Measurements from ENCODE around the gene ANGPTL4. TPM values are rescaled to one million over a fixed set of nuclear protein-coding genes. Genes with fewer than 3 reads are reported as not detected.

Gene ANGPTL4, protein sequence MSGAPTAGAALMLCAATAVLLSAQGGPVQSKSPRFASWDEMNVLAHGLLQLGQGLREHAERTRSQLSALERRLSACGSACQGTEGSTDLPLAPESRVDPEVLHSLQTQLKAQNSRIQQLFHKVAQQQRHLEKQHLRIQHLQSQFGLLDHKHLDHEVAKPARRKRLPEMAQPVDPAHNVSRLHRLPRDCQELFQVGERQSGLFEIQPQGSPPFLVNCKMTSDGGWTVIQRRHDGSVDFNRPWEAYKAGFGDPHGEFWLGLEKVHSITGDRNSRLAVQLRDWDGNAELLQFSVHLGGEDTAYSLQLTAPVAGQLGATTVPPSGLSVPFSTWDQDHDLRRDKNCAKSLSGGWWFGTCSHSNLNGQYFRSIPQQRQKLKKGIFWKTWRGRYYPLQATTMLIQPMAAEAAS
- total RNA-seq, result 20.5 and 21.7 TPM in 2 replicates

DNA sequence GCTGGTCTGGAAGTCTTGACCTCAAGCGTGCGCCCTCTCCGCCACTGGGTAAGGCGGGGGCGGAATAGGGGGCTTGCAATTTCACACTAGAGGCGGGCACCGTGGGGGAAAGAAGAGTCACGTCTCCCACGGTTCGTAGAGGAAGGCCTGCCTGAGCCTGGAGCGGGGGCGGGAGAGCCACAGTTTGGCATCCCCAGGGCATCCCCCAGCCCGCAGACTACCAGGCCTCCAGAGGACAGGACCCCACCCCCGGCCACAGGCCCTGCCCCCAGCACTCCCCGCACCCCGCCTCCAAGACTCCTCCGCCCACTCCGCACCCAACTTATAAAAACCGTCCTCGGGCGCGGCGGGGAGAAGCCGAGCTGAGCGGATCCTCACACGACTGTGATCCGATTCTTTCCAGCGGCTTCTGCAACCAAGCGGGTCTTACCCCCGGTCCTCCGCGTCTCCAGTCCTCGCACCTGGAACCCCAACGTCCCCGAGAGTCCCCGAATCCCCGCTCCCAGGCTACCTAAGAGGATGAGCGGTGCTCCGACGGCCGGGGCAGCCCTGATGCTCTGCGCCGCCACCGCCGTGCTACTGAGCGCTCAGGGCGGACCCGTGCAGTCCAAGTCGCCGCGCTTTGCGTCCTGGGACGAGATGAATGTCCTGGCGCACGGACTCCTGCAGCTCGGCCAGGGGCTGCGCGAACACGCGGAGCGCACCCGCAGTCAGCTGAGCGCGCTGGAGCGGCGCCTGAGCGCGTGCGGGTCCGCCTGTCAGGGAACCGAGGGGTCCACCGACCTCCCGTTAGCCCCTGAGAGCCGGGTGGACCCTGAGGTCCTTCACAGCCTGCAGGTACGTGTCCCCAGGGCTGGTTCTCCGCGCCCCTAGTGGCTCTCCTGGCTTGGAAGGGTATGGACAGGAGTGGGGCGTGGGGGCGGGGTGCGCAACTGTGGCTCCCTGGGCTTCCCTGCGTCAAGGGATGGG is at the start of gene ANGPTL4:
TSS of gene ANGPTL4 (plus strand) at position 353 of the 969 bp plus-strand sequence. CDS start at position 520, 167 bp downstream.

DNA sequence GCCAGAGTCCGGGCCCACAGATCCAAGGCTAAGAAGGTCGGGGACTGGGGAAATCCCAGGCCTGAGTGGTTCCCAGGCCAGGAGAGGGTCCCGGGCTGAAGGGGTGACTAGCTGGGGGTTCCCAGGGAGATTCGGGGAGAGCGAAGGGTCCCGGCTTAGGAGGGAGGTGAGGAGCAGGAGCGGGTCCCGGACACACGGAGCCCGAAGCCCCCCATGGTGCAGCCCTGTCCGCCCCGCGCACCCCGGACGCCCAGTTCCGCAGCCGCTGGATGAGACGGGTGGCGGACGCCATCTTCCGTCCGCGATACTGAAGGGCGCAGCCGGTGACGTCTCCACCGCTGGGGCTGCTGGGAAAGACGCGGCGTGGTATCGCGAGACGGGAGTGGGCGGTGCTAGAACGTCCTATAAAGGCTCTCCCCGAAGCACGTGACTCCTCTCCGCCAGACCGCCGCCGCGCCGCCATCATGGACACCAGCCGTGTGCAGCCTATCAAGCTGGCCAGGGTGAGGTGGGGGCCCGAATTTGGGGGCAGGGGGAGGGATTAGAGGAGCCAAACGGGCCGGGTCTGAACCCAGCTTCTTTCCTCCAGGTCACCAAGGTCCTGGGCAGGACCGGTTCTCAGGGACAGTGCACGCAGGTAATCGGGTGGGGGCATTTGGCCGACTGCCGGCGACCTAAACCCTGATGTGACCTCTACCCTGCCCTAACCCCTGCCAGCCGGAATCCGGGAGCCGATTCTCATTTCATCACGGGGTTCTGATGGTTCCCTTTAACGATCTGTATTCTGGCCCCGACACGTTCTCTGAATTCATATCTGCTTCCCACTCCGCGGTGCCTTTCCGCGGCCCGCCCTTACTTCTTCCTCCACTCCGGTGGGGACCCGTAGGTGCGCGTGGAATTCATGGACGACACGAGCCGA is 42.6 kb upstream of the ANGPTL4 start, which contains the start of the genes NDUFA7 and RPS28:
TSS of gene NDUFA7 (minus strand) at position 309 of the 919 bp plus-strand sequence. CDS start at position 292, 17 bp downstream.
TSS of gene RPS28 (plus strand) at position 430 of the 919 bp plus-strand sequence. CDS start at position 465, 35 bp downstream.

DNA sequence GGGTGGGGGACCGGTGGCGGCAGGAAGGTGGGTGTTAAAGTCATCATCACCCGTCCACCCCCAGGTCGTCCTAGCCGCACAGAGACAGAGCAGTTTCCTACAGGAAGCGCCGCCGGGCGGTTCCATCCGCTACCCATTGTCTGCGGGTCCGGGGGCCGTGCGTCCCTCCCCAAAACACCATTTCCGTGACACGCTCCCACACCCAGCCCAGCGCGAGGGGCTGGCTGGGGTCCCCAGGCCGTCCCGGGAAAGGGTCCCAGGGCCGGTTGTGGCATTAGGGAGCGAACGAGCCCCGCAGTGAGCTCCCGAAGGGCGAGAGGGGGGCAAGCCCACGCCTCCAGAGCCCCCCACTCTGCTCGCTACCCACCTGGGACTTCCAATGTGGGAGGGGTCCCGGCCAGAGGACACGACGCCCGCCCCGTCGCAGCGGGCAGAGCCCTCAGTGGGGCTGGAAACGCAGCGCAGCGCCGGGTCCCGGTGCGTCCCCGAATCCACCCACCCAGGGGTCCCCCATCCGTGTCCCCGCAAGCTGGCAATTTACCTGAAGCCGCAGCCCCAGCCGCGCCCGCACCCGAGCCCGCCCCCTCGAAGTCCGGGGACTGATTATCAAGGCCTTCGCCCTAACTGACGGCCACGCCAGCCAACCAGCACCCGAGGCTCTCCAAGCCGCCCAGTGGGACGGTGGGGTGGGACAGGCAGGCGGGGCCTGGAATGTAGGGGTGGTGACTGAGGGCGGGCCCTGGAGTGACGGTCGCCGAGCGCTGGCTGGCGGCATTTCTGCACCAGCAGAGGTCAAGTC is 21.1 kb upstream of the ANGPTL4 start, which contains the start of gene KANK3:
TSS of gene KANK3 (minus strand) at position 579 of the 799 bp plus-strand sequence. CDS start 5,434 bp downstream, outside the sequence.

DNA sequence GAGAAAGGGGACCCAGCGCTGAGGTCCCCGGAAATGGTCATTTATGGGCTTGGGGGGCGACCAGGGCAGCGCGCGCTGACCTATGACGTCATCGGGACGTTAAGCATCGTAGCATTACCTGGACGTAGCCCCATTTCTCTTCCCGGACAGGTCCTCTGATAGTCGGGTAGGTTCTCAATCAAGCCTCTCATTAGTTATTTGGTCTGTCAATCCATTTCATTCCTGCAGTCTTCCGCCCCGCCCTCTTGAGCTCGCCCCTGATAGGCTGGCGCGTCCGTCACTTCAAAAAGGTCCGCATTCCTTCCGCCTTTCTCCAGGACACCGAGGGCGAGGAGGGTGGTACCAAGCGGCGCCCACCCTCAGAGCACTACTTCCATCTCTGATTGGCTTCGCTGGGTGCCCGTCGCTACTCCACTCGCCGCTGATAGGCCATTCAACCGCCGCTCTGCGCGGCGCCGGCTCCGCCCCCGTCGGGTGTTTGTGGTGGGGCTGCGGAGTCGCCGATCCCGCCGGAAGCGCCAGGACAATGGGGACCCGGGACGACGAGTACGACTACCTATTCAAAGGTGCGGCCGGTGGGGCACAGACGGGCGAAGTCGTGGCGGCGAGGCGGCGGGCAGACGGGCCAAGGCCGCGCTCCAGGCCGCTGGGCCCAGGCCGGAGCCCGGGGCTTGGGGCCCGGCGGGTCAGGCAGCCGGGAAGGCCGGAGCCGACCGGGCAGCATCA is 26.1 kb downstream of the ANGPTL4 start, which contains the start of gene RAB11B:
TSS of gene RAB11B (plus strand) at position 470 of the 726 bp plus-strand sequence. CDS start at position 527, 57 bp downstream.

DNA sequence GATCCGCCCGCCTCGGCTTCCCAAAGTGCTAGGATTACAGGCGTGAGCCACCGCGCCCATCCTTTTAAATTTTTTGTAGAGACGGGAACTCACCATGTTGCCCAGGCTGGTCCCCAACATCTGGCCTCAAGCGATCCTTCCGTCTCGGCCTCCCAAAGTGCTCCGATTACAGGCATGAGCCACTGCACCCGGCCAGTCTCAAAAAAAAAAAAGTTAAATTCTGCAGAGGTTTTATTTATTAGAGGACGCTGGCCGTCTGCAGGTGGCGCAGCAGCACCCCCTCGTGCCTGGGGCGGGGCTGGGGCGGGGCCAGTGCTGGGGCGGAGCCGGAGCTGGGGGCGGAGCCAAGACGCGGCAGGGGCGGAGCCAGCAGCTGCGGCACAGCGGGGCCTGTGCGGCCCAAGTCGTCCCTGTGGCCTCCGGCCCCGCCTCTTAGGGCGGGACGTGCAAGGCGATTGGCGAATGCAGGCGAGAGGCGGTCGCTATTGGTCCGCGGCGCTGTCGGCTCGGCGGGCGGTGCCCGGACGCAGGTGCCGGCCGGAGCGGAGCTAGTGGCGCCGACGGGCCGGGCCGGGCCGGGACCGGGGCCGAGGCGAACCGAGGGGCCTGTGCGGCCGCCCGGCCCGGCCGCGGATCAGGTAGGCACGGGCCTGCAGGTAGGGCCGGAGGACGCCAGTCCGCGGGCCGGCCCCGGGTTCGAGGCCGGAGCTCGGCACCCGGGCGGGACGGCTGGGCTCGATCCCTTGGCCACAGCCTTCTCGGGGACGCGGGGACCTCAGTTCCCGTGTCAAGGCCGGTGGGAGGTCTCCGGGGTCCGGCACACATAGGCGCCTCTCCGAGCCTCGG is 49.1 kb downstream of the ANGPTL4 start, which contains the start of gene MARCHF2:
TSS of gene MARCHF2 (plus strand) at position 523 of the 846 bp plus-strand sequence. CDS start 8,536 bp downstream, outside the sequence.

Small RNA genes within 50 kb of the gene (small RNA-seq; reads per million reads assigned to genes)
- gene MIR4999, result not detected

Other genes with a start within 250 kb of the ANGPTL4 start
- not detected in 2 replicates for gene FBN3, start 214.6 kb upstream of the ANGPTL4 start, total RNA-seq
- 15.6 and 29.8 TPM in 2 replicates for gene CERS4, start 154.8 kb upstream of the ANGPTL4 start, total RNA-seq
- gene CD320, start 55.8 kb upstream of the ANGPTL4 start, total RNA-seq, result 36.4 and 47.8 TPM in 2 replicates
- 16.9 and 29.3 TPM in 2 replicates for gene NDUFA7, start 42.8 kb upstream of the ANGPTL4 start, total RNA-seq
- 122 and 242 TPM in 2 replicates for gene RPS28, start 42.7 kb upstream of the ANGPTL4 start, total RNA-seq
- gene KANK3, start 20.9 kb upstream of the ANGPTL4 start, total RNA-seq, result under 0.01 and 0.20 TPM in 2 replicates
- gene RAB11B, start 26.2 kb downstream of the ANGPTL4 start, total RNA-seq, result 31.3 and 32.3 TPM in 2 replicates
- 35.4 and 36.4 TPM in 2 replicates for gene MARCHF2, start 49.1 kb downstream of the ANGPTL4 start, total RNA-seq
- gene HNRNPM, start 80.8 kb downstream of the ANGPTL4 start, total RNA-seq, result 36.4 and 56.5 TPM in 2 replicates
- gene PRAM1, start 138.5 kb downstream of the ANGPTL4 start, total RNA-seq, result not detected in 2 replicates
- 2.9 and 3.5 TPM in 2 replicates for gene ZNF414, start 150.0 kb downstream of the ANGPTL4 start, total RNA-seq
- 0.20 and 0.73 TPM in 2 replicates for gene MYO1F, start 213.3 kb downstream of the ANGPTL4 start, total RNA-seq
- 1.2 and 4.0 TPM in 2 replicates for gene ADAMTS10, start 246.6 kb downstream of the ANGPTL4 start, total RNA-seq

All from subcutaneous preadipocyte (primary cell).